ENCODE results near the gene FHOD1. TPM values are rescaled to one million over a fixed set of nuclear protein-coding genes. Genes with fewer than 3 reads are reported as not detected.

Gene FHOD1
- total and polyA plus RNA-seq, 2 of the 4 experiments (the other 2 are of a cell fraction), result 13.8 to 64.0 TPM

GRCh38 chr16:67184995-67185650, 62.2 kb downstream of the FHOD1 start:
- H3K4me3 ChIP-seq (ENCODE audit: insufficient read depth, low read depth, low read length), result no peak overlapping the region
- ATAC-seq (ENCODE audit: low read depth) (peak; percentile 51), DNase-seq (peak; percentile 91)
- no peak overlapping the region for H4K8ac ChIP-seq (ENCODE audit: low read depth in 2 of 2, low read length in 2 of 2)
- ChIA-PET POLR2A (ENCODE audit: unreplicated experiment) (no interaction called here), CTCF (interaction anchor here (0.6 to 1.5 kb wide), 14 partner anchors 8 to 354 kb away, joined by 3 to 8 read pairs (median 4); partner anchors contain the start of genes B3GNT9, FHOD1, NAE1 and NOL3)
- H3K23ac ChIP-seq (ENCODE audit: low read depth, low read length), result no peak overlapping the region
- no peak overlapping the region for H2BK20ac ChIP-seq (ENCODE audit: low read depth, low read length)
- H2BK5ac ChIP-seq (ENCODE audit: low read depth, low read length, poor library complexity, severe bottlenecking), result no peak overlapping the region
- peaks cover 19 to 25% of the 10 kb centered on the region in 2 experiments for H3K79me1 ChIP-seq (ENCODE audit: low read depth in 1 of 2, low read length in 2 of 2)
- H4K91ac ChIP-seq (ENCODE audit: insufficient read depth, low read depth, low read length), result no peak overlapping the region
- no peak overlapping the region for H3K4me2 ChIP-seq (ENCODE audit: low read depth, low read length)
- peak overlapping the region; percentile 81 for H2AFZ ChIP-seq (replicated peaks; ENCODE audit: low read length, poor library complexity)
- 11% methylated on average over 38 of the region's 43 CpGs; no CpG with 5 or more reads in 1 of the 2 experiments for WGBS, 2 experiments (ENCODE audit: extremely low coverage in 2 of 2, insufficient read length in 1 of 2)
- dilution Hi-C loops (cut with HindIII; ENCODE audit: low sequenced_read_pairs, unreplicated experiment), result no loop called here
- intact Hi-C loops (cut with micrococcal nuclease), result loop anchor here (1.0 to 10.0 kb wide), 5 partner anchors 26 to 238 kb away; partner anchors contain the start of genes FBXL8 and TRADD
- H2BK120ac ChIP-seq (ENCODE audit: low read depth, low read length), result no peak overlapping the region
- no peak overlapping the region for H2AK5ac ChIP-seq (ENCODE audit: low read depth, low read length)
- no peak overlapping the region for H4K5ac ChIP-seq (ENCODE audit: low read depth, low read length)
- peaks cover 14% of the 10 kb centered on the region for H3K9me1 ChIP-seq (ENCODE audit: insufficient read depth, low read length)
- H2AK9ac ChIP-seq (replicated peaks; ENCODE audit: low read depth, low read length, poor library complexity), result peak overlapping the region; percentile 52
- H3K56ac ChIP-seq (ENCODE audit: extremely low read depth, insufficient read depth, low read length), result no peak overlapping the region
- H3K14ac ChIP-seq (replicated peaks; ENCODE audit: low read depth, low read length), result no peak overlapping the region
- H3K36me3 ChIP-seq (ENCODE audit: control insufficient read depth, insufficient read depth, low read length), result no peaks in the 10 kb centered on the region
- no peak overlapping the region for H3K18ac ChIP-seq (ENCODE audit: low read depth, low read length)
- no peak overlapping the region for H2BK15ac ChIP-seq (ENCODE audit: low read depth, low read length)
- H3K9me3 ChIP-seq (ENCODE audit: control insufficient read depth, insufficient read depth, low read length), result no peaks in the 10 kb centered on the region
- H4K20me1 ChIP-seq (ENCODE audit: insufficient read depth, low read length), result peaks cover 12% of the 10 kb centered on the region
- no peak overlapping the region for H3K27ac ChIP-seq (ENCODE audit: insufficient read depth, low read length)
- no peaks in the 10 kb centered on the region for H3K27me3 ChIP-seq (ENCODE audit: control insufficient read depth, insufficient read depth, low read length)
- peaks cover 11% of the 10 kb centered on the region for H3K4me1 ChIP-seq (ENCODE audit: control insufficient read depth, insufficient read depth, low read length)
- in situ Hi-C loops (cut with MboI; ENCODE audit: low sequenced_read_pairs), result no loop called here
- H3K4ac ChIP-seq (ENCODE audit: low read depth, low read length), result no peak overlapping the region
- H3K9ac ChIP-seq (ENCODE audit: low read depth, low read length), result no peak overlapping the region
- BruUV-seq (replicated peaks), result no TSS peak
- no peak for TF ChIP-seq NFE2L2 (IDR thresholded peaks at IDR 0.05; ENCODE audit: low read depth, low read length)
- no peak for TF ChIP-seq FOS (IDR thresholded peaks at IDR 0.05; ENCODE audit: low read depth, low read length)
- TF ChIP-seq CTCF (conservative IDR thresholded peaks at IDR 0.05; ENCODE audit: low read depth, low read length), result peak; percentile 94
- peak; percentile 100 for TF ChIP-seq MXI1 (IDR thresholded peaks at IDR 0.05; ENCODE audit: borderline replicate concordance, low read depth, low read length)
- 0 out of 2 replicates have a peak, but pooled peaks have one; percentile 19 for TF ChIP-seq USF2 (IDR thresholded peaks at IDR 0.05; ENCODE audit: low read depth, low read length)
- no peak for TF ChIP-seq BHLHE40 (IDR thresholded peaks at IDR 0.05; ENCODE audit: low read depth, low read length)
- peak; percentile 89 for TF ChIP-seq RAD21 (IDR thresholded peaks at IDR 0.05; ENCODE audit: low read length)
- no peak for TF ChIP-seq CEBPB (IDR thresholded peaks at IDR 0.05; ENCODE audit: low read depth, low read length)
- TF ChIP-seq ELK1 (IDR thresholded peaks at IDR 0.05; ENCODE audit: borderline replicate concordance, low read depth, low read length), result no peak
- TF ChIP-seq CHD1 (IDR thresholded peaks at IDR 0.05; ENCODE audit: low read depth, low read length), result no peak
- peak; percentile 98 for TF ChIP-seq SMC3 (IDR thresholded peaks at IDR 0.05; ENCODE audit: low read depth, low read length)
- peak; percentile 95 for TF ChIP-seq RCOR1 (IDR thresholded peaks at IDR 0.05; ENCODE audit: insufficient replicate concordance, low read length)
- no peak for TF ChIP-seq MAFK (IDR thresholded peaks at IDR 0.05; ENCODE audit: low read depth, low read length)
- TF ChIP-seq MAZ (IDR thresholded peaks at IDR 0.05; ENCODE audit: borderline replicate concordance, low read depth, low read length), result peak; percentile 76
- no peak for TF ChIP-seq POLR2A (IDR thresholded peaks at IDR 0.05; ENCODE audit: low read depth, low read length)
